ENCODE measurements around the gene GNAO1.

The GNAO1 gene

DNA sequence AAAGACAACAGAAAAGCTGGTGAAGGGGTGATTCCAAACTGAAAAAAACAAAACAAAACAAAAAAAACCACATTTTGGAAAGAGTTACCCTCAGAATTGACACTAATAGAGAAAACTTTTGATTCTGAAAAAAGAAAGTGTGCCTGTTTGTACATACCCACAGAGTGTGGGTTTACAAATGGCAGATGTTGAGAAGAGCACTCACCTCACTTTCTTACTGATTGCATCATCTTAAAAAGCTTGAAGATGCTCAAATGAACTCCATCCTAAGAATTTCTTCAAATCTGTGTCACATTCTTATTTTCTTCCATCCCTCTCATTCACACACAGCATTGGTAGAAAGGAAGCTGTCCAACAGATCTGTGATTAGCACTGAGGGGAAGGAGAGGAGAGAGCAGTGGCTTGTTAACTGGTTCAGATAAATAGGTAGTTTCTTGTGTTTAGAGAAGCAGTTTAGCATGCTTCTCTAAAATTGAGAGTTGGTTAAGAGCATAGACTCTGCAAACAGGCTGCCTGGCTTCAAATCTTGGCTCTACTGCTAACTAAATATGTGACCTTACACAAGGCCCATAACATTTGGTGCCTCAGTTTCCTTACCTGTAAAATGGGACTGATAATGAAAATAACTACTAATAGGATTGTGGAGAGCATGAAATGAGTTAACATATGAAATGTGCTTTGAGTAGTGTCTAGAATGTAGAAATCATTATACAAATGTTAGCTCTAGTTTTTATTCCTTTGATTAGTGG is 6.9 kb downstream of the GNAO1 start:
- peak; percentile 9 for DNase-seq

DNA sequence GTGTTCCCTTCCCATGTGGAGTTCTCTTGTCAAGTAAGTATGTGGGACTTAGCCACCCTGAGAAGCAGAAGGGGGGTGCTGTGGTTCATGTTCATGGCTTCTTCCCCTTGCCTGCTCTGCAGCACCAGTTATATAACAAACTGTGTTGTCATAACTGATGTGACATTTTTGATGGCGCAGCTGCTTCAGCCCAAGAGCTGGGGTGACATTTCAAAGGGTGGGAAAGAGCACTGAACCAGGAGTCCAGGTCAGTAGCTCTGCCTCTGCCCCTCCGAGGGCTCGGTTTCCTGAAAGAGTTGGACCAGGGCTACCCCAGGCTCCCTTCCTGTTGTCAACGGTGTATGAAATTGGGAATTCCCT is 7.4 kb downstream of the GNAO1 start:
- no peak for DNase-seq

DNA sequence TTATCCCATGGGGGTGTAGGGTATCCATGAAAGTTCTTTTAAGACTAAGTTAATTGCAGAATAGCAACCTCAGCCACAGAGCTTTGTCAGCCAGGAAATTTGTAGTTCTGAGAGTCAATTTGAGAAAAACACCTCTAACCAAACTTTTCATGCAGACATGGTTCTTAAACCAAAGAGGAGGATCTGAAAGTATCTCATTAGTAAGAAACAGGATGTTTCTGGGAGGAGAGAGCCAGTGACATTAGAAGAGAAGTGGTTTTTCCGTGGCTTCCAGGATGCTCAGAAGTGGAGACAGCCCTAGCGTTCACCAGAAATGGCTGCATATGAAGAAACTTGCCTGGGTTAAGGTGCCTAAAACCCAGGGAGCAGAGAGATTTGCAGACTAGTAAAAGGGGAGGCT is 7.9 kb downstream of the GNAO1 start:
- no peak for DNase-seq

DNA sequence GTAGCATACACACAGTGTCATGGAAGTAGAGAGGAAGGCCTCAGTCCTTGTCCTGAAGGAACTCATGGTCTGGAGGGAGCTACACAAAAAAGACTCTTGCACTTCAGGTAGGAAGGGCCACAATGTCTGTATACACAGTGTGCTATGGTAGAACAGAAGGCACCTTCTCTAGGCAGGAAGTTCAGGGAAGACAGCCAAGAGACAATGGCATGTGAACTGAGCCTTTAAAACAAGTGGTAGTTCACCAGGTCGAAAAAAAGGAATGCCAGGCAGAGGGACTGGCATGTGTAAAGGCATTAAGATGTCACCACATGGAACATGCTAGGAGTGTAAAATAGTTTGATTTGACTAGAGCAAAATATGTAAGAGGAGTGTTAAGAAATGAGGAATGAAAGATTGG is 9.7 kb downstream of the GNAO1 start:
- DNase-seq, result no peak

DNA sequence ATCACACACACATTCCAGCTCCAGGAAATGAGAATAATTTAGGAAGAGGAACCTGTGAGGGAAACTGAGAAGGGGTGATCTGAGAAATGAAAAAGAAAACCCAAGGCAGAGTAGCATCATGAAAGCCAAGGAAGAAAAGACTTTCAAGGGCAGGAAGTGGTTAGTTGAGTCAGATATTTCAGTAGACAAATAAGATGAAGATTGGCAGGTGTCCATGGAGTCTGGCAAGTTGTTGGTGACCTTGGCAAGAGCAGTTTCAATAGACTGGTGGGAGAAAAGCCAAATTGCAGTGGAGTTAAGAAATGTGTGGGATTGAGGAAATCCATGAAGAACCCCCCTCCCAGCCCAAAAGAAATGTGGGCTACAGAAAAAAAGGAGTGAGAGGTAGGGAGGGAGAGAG is 10.7 kb downstream of the GNAO1 start:
- no peak for DNase-seq

DNA sequence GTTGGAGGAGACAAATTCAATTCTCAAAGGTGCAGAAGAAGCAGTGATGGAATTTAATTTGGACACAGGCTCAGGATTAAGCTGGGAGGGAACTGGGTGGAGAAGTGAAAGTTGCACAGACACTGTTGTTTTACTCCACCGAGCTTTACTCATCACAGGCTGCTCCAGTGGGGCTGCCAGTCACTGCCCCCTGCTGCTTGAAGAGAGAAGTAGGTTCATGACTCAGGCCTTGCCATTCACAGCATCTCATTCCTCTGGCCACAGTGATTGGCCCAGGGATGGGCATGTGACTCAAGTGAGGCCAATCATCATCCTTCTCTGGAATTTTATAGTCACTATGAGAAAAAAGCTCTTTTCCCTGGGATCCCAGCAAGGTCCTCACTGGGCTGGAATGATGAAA is 11.8 kb downstream of the GNAO1 start:
- peak; percentile 75 for DNase-seq

DNA sequence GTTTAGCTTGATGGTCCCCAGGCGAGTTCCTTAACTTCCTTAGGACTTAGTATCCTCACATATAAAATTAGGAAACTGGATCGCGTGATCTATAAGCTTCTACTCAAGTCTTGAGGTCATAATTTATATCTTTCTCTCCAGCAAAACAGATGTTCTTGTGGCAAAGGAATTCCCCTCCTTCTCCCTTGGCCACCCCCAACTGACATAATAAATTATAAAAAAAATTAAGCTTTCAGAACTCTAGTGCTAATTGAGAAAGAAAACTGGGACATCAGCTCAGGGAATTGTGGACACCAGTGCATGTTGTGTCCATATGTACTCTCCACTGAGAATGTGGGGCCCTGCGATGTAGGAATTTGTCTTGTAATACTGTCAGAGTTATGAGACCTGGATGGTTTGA is 13.5 kb downstream of the GNAO1 start:
- DNase-seq, result no peak

DNA sequence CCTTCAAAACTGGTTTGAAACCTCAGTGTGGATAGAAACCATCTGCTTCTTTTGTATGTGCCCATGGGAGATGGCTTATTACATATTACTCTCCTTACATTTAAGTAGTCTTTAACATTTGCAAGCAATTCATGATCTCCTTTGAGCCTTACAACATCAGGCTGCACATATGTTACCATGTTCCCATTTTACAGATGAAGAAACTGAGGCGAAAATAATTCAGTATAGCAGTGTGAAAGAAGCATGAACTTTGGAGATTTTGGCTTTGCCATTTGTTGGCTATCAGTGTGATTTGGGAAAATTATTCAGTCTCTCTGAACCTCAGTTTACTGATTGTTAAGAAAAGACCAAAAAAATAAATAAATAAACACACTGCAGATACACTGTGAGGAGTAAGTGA is 15.7 kb downstream of the GNAO1 start:
- DNase-seq, result no peak

DNA sequence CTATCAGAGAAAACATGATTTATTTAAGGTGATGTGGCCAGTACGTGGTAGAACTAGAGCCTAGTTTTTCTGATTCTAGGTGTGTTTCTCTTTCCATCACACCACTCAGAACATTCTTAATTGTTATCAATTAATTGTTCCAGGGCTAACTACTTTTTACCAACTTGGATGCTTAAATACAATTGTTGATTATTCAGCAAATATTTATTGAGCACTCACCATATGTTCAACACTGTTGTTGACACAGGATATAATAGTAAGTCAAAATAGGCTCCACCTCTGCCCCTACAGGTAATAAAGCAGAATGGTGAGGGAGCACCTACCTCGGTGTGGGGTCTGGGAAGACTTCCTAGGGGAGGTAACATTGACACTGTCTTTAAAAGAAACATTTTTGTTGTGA is 16.1 kb downstream of the GNAO1 start:
- no peak for DNase-seq

DNA sequence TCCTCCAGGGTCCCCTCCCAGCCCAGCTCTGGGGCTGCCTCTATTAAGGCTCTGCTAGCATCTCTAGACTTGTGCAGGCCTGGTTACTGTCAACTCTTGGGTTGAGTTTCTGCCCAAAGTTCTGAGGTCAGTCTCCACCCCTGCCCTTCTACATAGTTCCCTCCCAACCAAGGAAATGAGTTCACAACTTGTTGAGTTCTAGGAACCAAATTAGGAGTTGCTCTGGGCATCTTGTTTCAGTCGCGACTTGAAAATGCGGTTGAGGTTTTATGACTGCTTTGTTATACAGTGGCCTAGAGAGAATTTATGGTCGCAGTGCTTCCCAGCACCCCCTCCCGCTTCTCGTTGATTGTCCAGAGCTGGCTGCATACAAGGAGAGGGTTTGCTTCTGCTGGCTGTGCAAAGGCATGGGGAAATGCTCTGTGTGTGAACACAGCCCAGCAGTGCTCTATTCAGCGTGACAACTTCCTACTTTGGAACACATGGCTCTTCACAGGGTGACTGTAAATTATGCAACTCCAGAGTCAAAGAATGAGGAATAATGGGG is 20.2 kb downstream of the GNAO1 start:
- no peak for DNase-seq

DNA sequence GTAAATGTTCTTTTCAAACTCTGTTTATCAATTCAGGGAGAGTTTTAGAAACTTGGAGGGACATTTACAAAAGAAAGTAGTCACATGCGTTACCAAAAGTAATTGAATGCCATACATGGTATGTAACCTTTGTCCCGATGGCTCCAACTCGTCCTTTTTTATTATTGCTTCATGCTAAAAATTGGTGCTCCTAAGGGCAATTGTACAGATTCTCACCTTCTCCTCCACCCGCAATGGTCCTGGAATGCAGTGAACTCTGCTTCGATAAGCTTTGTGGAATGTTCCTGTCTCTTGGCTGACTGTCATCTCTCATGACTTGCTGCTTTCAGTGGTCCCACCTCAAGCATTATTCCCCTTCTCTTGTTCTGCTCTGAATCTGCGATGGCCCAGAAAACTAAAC is 20.9 kb downstream of the GNAO1 start:
- DNase-seq, result no peak

DNA sequence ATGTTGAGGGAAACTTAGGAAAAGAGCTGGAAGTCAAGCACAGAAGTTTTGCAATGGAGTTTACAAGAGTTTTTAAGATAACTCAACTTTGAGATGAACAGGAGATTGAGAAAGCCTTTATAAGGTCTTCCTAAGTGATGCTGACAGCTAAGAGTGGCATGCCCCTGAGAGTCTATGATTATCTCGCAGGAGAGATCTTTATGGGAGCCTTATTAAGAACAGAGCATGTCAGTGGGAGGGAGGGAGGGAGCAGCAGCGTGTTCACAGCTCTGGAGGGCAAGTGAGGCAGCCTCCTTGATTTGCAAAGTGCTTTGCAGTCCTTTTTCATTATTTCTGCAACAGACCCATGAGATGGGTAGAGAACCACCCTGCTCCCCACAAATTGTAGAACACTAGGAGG is 30.7 kb downstream of the GNAO1 start:
- DNase-seq, result no peak

DNA sequence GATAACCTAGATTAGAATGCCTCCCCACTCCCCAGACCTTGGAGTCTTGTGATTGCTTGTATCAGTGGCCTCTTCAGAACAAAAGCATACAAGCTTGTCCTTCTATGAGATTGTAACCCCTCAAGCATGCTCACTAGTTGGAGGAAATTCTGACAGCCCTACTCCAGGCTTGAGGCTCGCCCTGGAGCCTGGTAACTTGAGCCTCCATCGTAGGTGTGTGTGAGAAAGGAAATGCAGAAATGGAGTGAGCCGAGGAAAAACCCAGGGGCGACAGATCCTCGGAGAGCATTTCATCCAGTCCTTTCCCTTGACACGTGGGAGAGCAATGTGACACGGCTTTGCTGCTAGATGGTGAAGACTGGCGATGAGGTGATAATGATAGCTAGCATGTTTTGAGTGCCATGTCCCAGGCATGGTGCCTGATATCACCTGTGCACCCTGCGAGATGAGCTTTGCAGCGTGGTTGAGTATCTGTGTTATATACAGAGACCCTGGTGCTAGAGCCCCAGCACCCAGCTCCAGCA is 31.2 kb downstream of the GNAO1 start:
- no peak for DNase-seq

DNA sequence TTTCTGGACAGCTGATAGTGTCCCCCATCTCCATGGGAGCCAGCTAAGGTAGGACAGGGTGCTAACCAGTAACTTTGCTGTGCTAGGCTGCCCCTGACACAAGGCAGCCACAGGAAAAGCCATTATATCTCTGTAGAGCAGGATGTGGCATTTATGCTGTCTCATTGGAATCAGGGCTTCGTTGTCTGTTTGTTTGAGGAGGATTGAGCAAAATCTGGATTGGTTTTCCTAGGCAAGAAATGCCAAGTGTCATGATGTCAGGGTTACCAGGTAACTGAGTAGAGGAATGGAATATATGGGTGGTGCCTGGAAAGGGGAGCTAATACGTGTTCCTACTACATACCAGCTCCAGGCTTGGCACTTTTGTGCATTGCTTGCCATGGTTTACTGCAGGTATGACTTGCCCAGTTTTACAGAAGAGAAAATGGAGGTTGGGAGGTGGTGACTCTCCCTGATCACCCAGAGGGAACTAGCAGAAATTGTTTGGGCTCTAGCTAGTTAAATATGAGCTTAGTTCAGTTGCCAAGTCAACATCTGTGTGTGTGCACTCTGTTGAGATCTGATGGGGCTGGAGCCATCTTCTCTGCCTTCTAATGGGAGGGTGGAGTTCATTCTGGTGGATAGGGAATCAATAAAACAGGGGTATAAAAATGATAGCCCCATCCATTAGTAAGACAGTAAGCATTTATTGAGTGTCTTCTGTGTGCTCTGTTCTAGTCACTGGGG is 33.9 kb downstream of the GNAO1 start:
- DNase-seq, result no peak

DNA sequence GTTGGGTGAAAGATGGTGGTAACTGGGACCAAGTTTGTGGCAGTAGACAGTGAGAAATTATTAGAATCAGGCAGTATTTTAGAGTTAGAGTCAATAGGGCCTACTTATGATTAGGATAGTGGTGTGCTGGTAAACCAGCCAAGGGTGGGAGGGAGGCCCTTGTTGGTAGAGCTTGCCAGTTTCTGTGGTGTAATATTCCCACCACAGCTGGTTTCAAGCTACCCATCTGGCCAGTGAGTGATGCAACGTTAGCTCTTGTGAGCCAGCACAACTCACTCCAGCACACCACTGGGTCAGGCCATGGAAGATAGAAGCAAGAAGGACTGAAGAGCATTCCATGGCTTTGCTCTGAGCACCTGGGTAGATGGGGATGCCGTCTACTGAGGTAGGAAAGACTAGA is 34.9 kb downstream of the GNAO1 start:
- no peak for DNase-seq

DNA sequence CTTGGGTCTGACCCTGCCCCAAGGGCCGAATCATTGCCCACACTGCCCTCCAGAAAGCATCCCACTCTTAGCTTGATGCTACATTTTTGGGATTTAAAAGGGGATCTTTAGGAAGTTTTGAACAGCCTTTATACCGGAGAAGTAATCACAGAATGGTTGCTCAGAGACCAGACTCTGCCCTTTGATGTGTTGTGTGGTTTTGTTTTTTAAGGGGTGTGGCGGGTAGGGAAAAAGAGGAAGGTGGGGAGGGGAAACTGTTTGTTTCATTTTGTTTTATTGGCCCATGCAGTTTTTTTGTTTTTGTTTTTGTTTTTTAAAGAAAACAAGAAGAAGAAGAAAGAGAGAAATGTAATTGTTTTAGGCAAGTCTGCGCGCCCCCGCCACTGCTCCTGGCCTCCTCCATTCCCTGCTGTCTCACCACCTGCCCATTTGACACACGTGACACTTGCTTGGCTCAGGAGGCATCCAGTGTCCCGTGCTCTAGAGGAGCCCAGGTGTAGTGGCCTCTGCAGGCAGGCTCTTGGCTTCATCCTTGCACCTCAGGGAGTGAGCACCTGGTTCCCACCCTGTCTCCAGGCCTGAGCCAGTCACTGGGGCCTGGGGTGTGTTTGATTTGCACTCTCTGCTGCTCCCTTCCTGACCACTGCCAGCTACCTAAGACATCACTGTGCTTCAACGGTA is 35.7 kb downstream of the GNAO1 start:
- DNase-seq, result peak; percentile 32

DNA sequence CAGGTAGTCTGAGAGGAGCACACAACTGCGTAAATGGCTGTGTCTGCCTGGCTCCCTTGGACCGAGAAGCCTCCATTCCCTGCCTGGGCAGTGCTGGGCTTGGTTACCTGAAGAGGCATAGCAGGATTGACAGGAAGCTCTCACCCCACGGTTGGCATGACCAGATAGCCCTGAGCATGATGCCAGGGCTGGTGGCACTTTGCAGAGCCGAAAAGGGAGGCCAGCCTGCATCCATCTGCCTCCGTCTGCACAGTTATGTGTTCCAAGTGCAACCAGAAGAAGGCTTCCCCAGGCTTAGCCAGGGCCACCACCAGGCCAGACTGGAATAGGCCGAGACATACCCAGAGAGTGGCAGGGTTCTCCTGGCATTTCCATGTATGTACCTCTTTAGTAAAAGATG is 36.6 kb downstream of the GNAO1 start:
- DNase-seq, result no peak

DNA sequence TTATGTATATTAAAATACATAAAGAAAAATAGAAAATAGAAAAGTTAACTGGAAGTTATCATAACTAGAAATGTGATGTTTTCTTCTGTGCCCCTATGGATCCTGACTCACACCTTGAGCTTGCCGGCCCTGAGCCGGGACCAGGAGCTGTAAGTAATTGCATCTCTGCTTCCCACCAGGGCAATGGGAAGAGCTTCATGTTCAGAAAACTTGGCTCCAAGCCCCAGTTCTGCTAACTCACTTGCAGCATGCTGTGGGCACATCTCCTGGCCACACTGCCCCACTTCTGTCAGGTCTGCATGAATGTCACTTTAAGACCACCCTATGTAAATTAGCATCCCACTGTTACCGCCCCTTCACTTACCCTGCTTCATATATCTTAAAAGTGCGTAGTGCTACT is 37.2 kb downstream of the GNAO1 start:
- no peak for DNase-seq

DNA sequence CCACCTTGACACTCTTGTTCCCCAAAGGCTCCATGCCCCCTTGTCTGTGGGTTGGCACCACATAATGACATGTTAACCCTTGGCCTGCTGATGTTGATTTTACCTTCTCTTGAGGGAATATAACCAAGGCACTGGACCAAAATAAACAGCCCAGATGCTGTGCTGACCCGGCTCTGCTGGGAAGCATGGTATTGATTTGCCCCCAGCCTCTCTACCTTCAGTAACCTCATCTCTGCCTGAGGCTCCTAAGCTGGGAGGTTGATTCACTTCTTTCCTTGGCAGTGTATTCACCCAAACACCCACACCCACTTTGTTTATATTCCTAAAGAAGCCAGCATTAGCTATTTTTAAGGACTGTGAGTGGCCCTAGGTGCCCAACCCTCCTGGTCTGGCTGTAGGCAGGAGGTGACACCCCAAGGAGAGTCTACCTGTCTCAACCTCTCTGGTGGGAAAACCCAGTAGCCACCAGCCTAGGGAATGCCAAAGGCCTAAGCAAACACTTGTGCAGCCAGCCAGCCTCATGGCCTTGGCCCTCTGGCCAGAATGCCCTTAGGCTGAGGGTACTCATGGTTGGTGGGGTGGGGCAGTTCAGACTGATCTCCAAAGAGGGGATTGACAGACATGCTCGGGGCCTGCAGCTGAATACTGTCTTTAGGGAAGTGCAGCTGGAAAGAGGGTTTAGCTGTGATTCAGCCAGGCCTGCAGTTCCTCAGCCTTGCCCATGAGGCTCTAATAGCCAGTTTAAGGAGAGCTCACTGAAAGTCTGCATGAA is 42.7 kb downstream of the GNAO1 start:
- DNase-seq, result no peak

DNA sequence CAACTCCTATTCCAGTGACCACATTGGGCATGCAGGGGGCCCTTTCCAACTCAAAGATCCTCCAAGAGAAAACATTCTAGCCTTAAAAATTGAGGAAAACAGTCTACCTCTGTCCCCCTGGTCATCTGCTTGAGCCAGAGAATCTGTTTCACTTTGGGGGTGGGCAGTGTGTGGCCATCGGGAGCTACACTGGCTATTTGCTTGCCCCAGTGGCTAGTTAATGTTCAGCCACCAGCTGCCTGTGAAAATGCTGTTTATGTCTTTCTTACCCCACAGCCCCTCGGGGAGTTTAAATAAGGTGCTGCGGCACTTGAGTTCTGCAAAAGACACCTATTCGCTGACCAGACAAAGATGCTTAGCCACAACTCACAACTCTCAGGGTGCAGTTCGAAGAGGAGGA is 43.4 kb downstream of the GNAO1 start:
- no peak for DNase-seq

DNA sequence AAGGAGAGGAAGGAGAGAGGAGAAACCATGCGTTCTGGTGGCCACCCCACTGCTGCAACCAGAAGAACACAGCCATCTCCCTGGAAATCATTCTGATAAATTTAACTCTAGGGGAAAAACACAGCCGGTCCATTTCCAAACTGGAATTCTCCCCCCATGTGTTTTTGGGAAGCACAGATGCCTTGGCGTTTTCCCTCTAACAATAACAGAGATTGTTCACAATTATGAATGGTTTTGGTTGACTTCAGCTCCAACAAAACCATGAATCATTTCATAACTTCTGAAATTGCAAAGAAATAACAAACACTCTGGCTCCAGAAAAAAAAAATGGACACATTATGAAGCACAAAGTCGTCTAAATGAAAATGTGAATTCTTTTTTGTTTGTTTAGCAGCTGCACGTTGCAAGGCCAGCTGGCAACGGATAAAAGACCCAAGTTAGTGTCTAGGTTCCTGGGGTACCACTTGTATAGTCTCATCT is 46.2 kb downstream of the GNAO1 start:
- DNase-seq, result no peak

DNA sequence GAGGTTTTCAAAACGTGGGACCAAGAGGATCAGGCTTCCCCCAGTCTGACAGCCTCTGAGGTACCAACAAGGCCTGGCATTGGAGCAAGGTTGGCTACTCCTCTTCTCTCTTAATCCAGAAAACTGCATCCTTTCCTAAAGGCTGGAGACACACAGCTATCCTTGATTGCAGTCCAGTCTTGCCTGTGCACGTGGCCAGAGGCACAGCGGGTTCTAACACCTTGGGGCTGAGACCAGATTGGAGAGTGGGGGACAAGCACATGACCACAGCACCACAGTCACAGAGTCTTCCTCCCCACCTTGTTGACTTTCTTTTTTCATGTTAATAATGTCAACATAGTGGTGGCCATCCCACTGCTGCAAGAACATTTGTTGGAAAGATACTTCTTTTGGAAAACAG is 46.9 kb downstream of the GNAO1 start:
- DNase-seq, result no peak

DNA sequence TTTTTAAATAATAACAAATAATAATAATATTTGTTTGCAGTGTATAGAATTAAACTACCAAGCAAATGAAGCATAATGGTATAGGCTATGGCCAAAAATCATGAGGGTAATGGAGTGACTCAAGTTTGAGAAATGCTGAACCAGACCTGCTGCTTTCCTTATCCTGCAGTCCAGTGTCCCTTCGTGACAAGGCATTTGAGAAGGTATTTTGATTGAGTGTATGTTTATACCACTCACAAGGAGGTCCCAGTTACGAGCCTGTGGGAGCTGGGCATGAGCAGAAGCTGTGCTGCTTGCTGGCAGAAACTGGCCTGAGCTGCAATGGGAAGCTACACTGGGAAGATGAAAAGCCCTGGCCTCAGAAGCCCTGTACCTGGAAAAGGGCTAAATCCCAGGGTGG is 50.3 kb downstream of the GNAO1 start:
- DNase-seq, result no peak
